Right lobe of liver (tissue), 6 donors: Measurements from ENCODE around the gene VCY. TPM values are rescaled to one million over a fixed set of nuclear protein-coding genes. Genes with fewer than 3 reads are reported as not detected.
"Not testable (repeated sequence)": the region's sequence is repeated elsewhere in the genome, so short reads cannot be mapped to it uniquely, and the experiment has no call there.

Source experiments
- ATAC-seq, 4 donors: fragments of 200-7000 bp; cut with Tn5 transposase; one replicate each; pipeline ENCODE4 v1.9.1; 2020; ENCODE audit warnings: mild to moderate bottlenecking in 4 of 4, moderate library complexity in 4 of 4
- DNase-seq, 3 donors: peaks; one replicate each; pipeline ENCODE4 v3.0.0-alpha.2; 2020
- H3K27ac ChIP-seq, 3 donors: fragments of 200-600 bp; one replicate each; pipeline ENCODE4 v1.8.0; 2022
- H3K27me3 ChIP-seq, 2 donors: fragments of 200-600 bp; one replicate each; pipeline ENCODE4 v1.8.0; 2022
- H3K36me3 ChIP-seq, 4 donors: fragments of 200-600 bp; sonication (generic) in 1 of 4; one replicate each; pipeline versions ENCODE4 v1.5.1 to v1.8.0; 2017 to 2022; ENCODE audit warnings: control low read depth in 1 of 4
- H3K4me1 ChIP-seq, 4 donors: fragments of 200-600 bp; sonication (generic) in 1 of 4; one replicate each; pipeline versions ENCODE4 v1.5.1 to v1.8.0; 2017 to 2022; ENCODE audit warnings: control low read depth in 1 of 4
- H3K4me3 ChIP-seq, 3 donors: fragments of 200-600 bp; one replicate each; pipeline ENCODE4 v1.8.0; 2022
- H3K9me3 ChIP-seq, 4 donors: fragments of 200-600 bp; sonication (generic) in 1 of 4; one replicate each; pipeline versions ENCODE4 v1.5.1 to v1.8.0; 2017 to 2022; ENCODE audit warnings: control low read depth in 1 of 4
- WGBS: methylation state at CpG from one replicate; pipeline ENCODE4 v1.1.6; 2018; ENCODE audit warnings: low coverage, low lambda C conversion rate; ENCODE audit not compliant: insufficient coverage; ENCODE audit errors: missing lambda C conversion rate; 5-methylcytosine and 5-hydroxymethylcytosine counted together
- intact Hi-C, 2 donors: fragments of 100-400 bp; cut with DNase I; formaldehyde crosslinking; loops; one replicate each; pipeline versions ENCODE4 v1.11.2 to v1.14.1; 2022
- long read RNA-seq: library from polyadenylated mRNA; unstranded; transcript quantifications from one replicate; pipeline ENCODE4 v2.0.0, GENCODE V29; 2019
- total RNA-seq, 6 experiments: library from RNA; depleted of rRNA in 2 of 6; stranded (reverse); fragments of >200 nt in 2 of 6; fragmentation: NEBNext Ultra II Directional in 3 of 6; extraction: Animal tissue kit (Norgen Biotek cat#: 25700) in 3 of 6; gene quantifications; one replicate each; pipeline versions ENCODE4 v1.1.0 to v1.2.4, GENCODE V29; 2016 to 2023
- donor health status: DM: no; HTN: yes; CAD: no.
- donor health status: DM: no; HTN: no; CAD: no.
- donor health status: DM: no; HTN: no; CAD: no.
- donor health status: DM: no; HTN: yes; CAD: no.
- donor health status: DM: no; HTN: yes; CAD: no.

Gene VCY
- total RNA-seq = not detected
- long read RNA-seq = 0 reads

- ATAC-seq, H3K4me1 ChIP-seq, H3K27ac ChIP-seq, H3K27me3 ChIP-seq, H3K4me3 ChIP-seq, DNase-seq, H3K36me3 ChIP-seq, intact Hi-C loops, H3K9me3 ChIP-seq: not testable (repeated sequence)
- WGBS = no CpG with 5 or more reads among the region's 19 CpGs
Measured at GRCh38 chrY:13986373-13986772, at the start of gene VCY. TSS of gene VCY (minus strand) at chrY:13986473. CDS start at chrY:13986440, 33 bp downstream.

DNA sequence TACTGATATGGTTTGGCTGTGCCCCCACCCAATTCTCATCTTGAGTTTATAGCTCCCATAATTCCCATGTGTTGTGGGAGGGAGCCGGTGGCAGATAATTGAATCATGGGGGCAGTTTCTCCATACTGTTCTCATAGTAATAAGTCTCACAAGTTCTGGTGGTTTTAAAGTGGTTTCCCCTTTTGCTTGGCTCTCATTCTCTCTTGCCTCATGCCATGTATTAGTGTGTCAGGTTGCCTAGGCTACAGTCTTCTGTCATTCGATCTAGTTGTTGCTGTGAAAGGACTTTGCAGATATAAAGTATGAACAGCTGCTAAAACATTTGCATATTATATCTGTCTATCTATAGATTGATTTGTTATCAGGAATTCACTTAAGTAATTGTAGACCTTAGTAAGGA lies 44.1 kb upstream of the VCY start:
- H3K9me3 ChIP-seq, H3K4me1 ChIP-seq, H3K27ac ChIP-seq, DNase-seq, H3K36me3 ChIP-seq, H3K4me3 ChIP-seq, H3K27me3 ChIP-seq, intact Hi-C loops, ATAC-seq: not testable (repeated sequence)
- no CpG with 5 or more reads among the region's 2 CpGs for WGBS

- intact Hi-C loops, DNase-seq, H3K27me3 ChIP-seq, H3K9me3 ChIP-seq, H3K4me3 ChIP-seq, H3K36me3 ChIP-seq, ATAC-seq, H3K4me1 ChIP-seq, H3K27ac ChIP-seq: not testable (repeated sequence)
- no CpG with 5 or more reads among the region's 2 CpGs for WGBS
Measured at GRCh38 chrY:14011916-14012315, 25.6 kb upstream of the VCY start.

DNA sequence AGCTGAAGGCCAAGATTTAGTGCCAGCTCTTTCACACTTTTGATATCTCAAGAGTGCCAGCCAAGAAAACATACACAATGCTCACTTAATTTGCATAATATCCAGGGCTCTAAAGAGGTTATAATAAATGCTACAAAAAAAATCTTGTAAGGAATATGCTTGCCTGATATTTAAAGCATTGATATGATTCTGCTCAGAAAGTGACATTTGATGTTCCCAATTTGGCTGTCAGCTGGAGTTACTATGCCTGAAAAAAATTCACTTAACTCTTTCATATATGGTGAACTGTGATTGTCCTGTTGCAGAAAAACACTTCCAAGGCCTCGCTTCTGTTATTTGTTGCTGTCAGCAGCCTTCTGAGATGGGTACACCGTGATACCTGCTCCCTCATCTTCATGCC lies 43.9 kb downstream of the VCY start:
- intact Hi-C loops, ATAC-seq: not testable (repeated sequence)

More for the DNA sequence above, 43.9 kb downstream of the VCY start:
- H3K4me1 ChIP-seq, DNase-seq, H3K36me3 ChIP-seq, H3K27ac ChIP-seq, H3K4me3 ChIP-seq, H3K27me3 ChIP-seq, H3K9me3 ChIP-seq: not testable (repeated sequence)
- no CpG with 5 or more reads among the region's 2 CpGs for WGBS

Other genes with a start within 250 kb of the VCY start
- gene VCY1B, start 69.8 kb upstream of the VCY start, total RNA-seq = not detected